WTC11 (cell line): ENCODE measurements around the gene TMEM184A.

Experiments used
- ATF1 ChIP-seq: sonication (generic); formaldehyde crosslinking; IDR thresholded peaks from 2 replicates; pipeline ENCODE4 v1.8.1; 2023; ENCODE audit warnings: mild to moderate bottlenecking, moderate library complexity, missing genetic modification reagents
- CTCF ChIP-seq: fragments of 200-600 bp; IDR thresholded peaks from 2 replicates; pipeline ENCODE4 v1.8.0; 2022; ENCODE audit warnings: antibody characterized with exemption
- TEAD4 ChIP-seq: sonication (generic); formaldehyde crosslinking; IDR thresholded peaks from 2 replicates; pipeline ENCODE4 v1.8.0; 2022; ENCODE audit warnings: mild to moderate bottlenecking, missing genetic modification reagents
- USF2 ChIP-seq: sonication (generic); formaldehyde crosslinking; IDR thresholded peaks from 2 replicates; pipeline ENCODE4 v1.8.1; 2023; ENCODE audit warnings: mild to moderate bottlenecking, missing genetic modification reagents, moderate library complexity

GRCh38 chr7:1599640-1600395, 43.8 kb upstream of the TMEM184A start:
- TF ChIP-seq CTCF (no peak), ATF1 (CRISPR knock-in tag) (no peak), TEAD4 (CRISPR knock-in tag) (no peak), USF2 (CRISPR knock-in tag) (no peak)
